C4-2B (cell line): ENCODE results near the gene TNFSF8.
A peak's percentile ranks its signal among the peaks of the same experiment; 100 is the strongest.

Experiments used
- H3K27ac ChIP-seq: fragments of 450-650 bp; 2 replicates; pipeline ENCODE4 v1.5.1; 2017
- CTCF ChIP-seq: fragments of 450-650 bp; conservative IDR thresholded peaks from 2 replicates; pipeline ENCODE4 v1.5.1; 2017; ENCODE audit warnings: mild to moderate bottlenecking
- ZFX ChIP-seq: fragments of 450-650 bp; IDR thresholded peaks from 2 replicates; pipeline ENCODE4 v1.6.1; 2017

The TNFSF8 gene

GRCh38 chr9:114869845-114870244, 60.5 kb downstream of the TNFSF8 start:
- H3K27ac ChIP-seq = peak overlapping the region; percentile 43
- TF ChIP-seq ZFX (no peak), CTCF (no peak)

GRCh38 chr9:114869378-114869777, 61.0 kb downstream of the TNFSF8 start:
- H3K27ac ChIP-seq = peak overlapping the region; percentile 43

GRCh38 chr9:114867327-114867726, 63.1 kb downstream of the TNFSF8 start:
- no peak for TF ChIP-seq CTCF
- TF ChIP-seq ZFX = no peak
- H3K27ac ChIP-seq = no peak overlapping the region

More at GRCh38 chr9:114869378-114869777, 61.0 kb downstream of the TNFSF8 start:
- TF ChIP-seq ZFX (no peak), CTCF (no peak)

- no peak overlapping the region for H3K27ac ChIP-seq
- TF ChIP-seq ZFX (no peak), CTCF (no peak)
Measured at GRCh38 chr9:114864471-114864870, 65.9 kb downstream of the TNFSF8 start.

GRCh38 chr9:114861922-114862605, 68.3 kb downstream of the TNFSF8 start:
- H3K27ac ChIP-seq = no peak overlapping the region
- TF ChIP-seq CTCF (no peak), ZFX (no peak)

- no peak overlapping the region for H3K27ac ChIP-seq
- no peak for TF ChIP-seq ZFX
- no peak for TF ChIP-seq CTCF
Measured at GRCh38 chr9:114861273-114861672, 69.1 kb downstream of the TNFSF8 start.

GRCh38 chr9:114860187-114860586, 70.2 kb downstream of the TNFSF8 start:
- TF ChIP-seq ZFX (no peak), CTCF (no peak)
- no peak overlapping the region for H3K27ac ChIP-seq
